Inflammatory macrophage treated with lipopolysaccharide for 1 hour (primary cell): ENCODE results near the gene TFF3.

Experiments
- DNase-seq, 2 donors: peaks; one replicate each; pipeline ENCODE4 v3.0.0-alpha.2; 2020 to 2022

The TFF3 gene, protein sequence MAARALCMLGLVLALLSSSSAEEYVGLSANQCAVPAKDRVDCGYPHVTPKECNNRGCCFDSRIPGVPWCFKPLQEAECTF

GRCh38 chr21:42315296-42315891, at the start of gene TFF3:
TFF3 (minus strand) TSS chr21:42315409; CDS start chr21:42315374, 35 bp downstream.
- DNase-seq = no peak

DNA sequence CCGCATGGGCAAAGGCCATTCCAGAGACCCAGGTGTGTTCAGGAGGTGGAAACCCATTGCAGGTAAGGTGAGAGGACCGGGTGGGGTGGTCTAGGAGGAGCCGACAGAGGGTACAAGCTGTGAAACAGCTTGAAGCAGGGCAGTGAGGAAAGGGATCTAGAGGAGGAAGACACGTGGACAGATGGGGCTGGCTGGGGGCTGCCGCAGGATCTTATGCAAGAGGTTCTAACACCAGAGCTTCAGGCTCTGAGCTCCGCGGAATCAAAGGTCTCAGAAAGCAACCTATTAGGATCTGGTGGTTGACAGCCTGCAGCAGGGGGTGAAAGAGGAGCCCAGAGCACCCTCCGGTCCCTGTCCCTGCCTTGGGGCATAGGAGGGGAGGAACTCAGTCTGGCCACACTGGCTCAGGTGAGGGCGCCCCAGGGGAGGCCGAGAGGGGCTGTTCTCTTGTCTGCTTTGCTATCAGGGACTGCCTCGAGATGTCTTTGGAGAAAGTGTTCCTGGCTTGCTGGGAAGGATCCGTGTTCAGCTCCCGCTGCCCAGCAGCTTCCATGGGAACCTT, 49.2 kb upstream of the TFF3 start:
- DNase-seq = no peak

- DNase-seq = no peak
Measured at GRCh38 chr21:42363312-42363711, 48.1 kb upstream of the TFF3 start.

GRCh38 chr21:42362700-42363099, 47.5 kb upstream of the TFF3 start:
- DNase-seq = no peak

GRCh38 chr21:42362198-42362597, 47.0 kb upstream of the TFF3 start:
- DNase-seq = no peak

DNA sequence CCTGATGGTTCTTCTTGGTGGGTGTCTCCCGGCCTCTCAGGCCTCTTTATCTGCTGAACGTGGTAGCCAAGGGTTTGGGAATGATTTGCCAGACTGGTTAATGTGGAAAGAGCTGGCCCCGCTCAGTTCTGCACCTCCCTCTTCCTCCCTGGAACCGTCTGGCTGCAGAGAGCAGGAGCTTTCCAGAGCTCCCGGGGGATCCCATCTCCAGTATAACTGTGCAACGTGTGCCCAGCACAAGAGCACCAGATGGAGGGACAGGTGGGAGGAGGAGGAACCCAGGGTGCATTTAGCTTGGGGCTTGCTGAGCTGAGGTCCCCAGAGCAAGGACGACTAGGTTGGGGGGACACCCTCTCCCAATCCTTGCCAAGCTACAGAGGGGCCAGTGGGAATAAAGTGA, 46.1 kb upstream of the TFF3 start:
- no peak for DNase-seq

DNA sequence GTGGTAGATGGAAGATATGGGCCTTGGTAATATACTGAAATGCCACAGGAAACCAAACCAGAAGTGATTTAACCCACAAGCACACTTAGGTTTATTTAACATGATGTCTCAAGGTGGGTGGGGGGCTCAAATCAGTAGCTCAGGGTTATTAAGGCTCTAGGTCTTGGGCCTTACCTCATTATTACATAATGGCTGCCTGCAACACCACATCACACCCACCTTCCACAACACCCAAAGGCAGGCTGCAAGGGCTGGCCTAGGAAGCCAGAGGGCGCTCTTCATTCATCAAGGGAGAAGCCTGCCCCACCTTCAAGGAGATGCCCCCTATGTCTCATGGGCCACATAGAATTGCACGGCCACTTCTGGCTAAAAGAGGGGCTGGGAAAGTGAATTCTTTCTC, 45.1 kb upstream of the TFF3 start:
- DNase-seq = no peak

DNA sequence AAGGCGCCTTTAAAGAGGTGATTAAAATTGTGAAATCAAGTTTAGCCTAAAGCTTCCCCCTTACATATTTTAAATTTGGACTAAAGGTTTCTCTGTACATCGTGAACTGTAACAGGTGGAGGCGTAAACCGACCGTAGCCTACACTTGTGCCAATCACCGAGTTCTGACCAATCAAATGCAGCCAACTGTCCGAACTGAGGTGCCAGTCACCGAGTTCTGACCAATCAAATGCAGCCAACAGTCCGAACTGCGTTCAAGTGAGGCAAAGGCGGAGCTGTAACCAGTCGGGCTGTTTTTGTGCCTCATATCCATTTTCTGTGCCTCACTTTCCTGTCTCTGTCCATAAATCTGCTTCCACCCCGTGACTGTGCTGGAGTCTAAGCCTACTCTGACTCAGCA, 43.7 kb upstream of the TFF3 start:
- DNase-seq = no peak

DNA sequence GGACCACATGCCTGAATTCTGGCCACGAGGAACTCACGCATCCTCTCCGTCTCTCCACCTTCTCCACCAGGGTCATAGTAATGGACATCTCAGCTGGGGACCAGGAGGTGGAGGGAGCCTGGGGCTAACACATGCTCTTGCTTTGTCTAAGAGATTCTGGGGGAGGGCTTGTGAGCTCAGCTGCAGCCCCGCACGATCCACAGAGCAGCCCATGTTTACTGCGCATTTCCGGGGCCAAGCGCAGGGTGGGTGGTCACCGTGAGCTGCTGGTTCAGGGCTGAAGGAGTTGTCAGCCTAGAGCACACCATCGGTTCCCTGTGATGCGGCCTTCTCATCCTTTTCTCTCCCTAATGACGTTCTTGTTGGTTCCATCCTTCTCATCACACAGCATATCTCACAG, 43.1 kb upstream of the TFF3 start:
- no peak for DNase-seq

DNA sequence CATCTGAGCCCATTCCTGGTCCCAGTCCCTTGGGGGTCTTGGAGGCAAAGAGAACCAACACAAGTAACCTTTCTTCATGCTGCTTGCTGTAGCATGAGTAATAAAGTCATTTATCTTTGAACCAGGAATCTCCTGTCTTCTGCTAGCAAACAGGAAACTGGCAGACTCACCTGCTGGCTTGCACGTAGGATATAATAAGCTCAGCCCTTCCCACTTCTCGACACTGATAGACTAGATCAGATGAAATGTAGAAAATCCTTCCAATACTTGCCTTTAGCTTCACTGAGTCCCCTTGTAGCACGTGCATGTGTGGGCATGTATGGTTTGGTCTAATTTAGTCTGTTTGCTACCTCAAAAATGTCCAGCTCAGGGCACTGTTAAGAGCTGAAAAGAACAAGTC, 42.1 kb upstream of the TFF3 start:
- DNase-seq = no peak

DNA sequence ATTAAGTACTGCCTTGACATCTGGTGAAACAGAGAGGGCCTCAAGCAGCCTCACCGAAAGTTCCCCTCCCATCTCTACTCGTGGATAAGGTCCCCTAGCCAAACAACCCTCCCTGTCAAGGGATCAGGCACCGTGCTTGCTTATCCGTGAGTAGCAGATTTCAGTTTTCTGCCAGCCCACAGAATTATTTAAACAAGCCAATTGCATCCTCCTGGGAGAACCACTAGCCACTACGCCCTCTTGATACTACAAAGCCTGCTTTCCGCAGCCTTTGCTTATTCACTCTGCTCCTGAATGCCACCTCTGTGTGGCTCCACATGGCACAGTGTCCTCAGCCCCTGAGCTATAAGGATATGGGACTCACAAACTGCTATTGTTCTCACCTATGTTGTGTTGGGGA, 41.4 kb upstream of the TFF3 start:
- DNase-seq = no peak

GRCh38 chr21:42356046-42356445, 40.8 kb upstream of the TFF3 start:
- DNase-seq = no peak

- no peak for DNase-seq
Measured at GRCh38 chr21:42353623-42354022, 38.4 kb upstream of the TFF3 start.

GRCh38 chr21:42352441-42353095, 37.4 kb upstream of the TFF3 start:
- no peak for DNase-seq

GRCh38 chr21:42351626-42352440, 36.6 kb upstream of the TFF3 start:
- DNase-seq = no peak

- no peak for DNase-seq
Measured at GRCh38 chr21:42350927-42351426, 35.8 kb upstream of the TFF3 start, which contains the start of gene TFF2. TFF2 (minus strand) TSS chr21:42350994; CDS start chr21:42350957, 37 bp downstream.

DNA sequence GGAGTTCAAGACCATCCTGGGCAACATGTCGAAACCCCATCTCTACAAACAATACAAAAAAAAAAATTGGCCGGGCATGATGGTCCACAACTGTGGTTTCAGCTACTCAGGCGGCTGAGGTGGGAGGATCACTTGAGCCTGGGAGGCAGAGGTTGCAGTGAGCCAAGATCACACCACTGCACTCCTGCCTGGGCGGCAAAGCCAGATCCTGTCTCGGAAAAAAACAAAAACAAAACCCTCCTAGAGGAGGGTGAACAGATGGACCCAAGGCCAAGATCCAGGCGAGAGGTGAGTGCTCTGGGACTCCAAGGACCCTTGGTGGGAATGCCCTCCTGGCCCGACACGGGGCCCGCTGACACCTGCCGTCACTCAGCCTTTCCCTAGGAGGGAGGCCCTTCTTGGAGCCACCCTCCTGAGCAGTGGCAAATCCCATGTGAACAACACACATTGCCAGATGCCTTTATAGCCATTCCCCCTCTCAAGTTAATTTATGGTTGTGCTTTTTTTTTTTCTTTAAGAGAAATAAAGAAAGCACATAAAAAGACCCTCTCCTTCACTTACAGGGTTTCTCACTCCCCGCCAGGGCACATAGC, 35.2 kb upstream of the TFF3 start:
- no peak for DNase-seq

GRCh38 chr21:42349420-42350317, 34.5 kb upstream of the TFF3 start:
- DNase-seq = no peak

DNA sequence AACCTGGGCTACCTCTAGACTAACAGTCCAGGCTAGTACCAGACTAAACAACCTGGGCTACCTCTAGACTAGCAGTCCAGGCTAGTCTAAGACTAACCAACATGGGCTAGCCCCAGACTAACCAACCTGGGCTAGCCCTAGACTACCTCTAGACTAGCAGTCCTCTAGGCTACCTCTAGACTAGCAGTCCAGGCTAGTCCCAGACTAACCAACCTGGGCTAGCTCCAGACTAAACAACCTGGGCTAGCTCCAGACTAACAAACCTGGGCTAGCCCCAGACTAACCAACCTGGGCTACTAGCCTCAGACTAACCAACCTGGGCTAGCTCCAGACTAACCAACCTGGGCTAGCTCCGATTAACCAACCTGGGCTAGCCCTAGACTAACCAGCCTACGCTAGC, 33.6 kb upstream of the TFF3 start:
- DNase-seq = no peak

GRCh38 chr21:42347601-42348327, 32.6 kb upstream of the TFF3 start:
- no peak for DNase-seq
